ENCODE results near the gene FNDC3B. TPM values are rescaled to one million over a fixed set of nuclear protein-coding genes. Genes with fewer than 3 reads are reported as not detected.

The FNDC3B gene
- total and polyA plus RNA-seq, 4 donors = 23.3 to 74.2 (median 32.9) TPM

DNA sequence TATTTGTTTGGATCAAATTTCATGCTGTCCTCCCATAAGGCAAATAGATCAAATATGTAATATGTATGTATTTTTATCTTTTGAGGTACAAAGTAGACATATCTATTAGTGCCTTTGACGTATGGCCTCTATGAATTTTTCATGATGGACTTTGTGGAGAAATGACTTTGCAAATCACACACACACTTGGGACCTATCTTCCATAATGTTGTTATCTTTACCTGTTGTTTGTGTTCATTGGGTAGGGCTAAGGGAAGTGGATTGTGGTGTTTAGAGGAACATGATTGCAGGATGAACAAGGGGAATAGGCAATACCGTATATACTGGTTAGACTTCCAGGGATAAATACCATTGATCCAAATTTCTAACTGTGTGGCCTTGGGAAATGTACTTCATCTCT lies 266.6 kb downstream of the FNDC3B start:
- no peaks in the 10 kb centered on the region for H3K9me3 ChIP-seq (ENCODE audit: control insufficient read depth in 4 of 4, low read length in 3 of 4)
- no peak overlapping the region for H3K4me3 ChIP-seq (ENCODE audit: low read depth in 1 of 3, low read length in 3 of 3)
- H3K27me3 ChIP-seq (ENCODE audit: control insufficient read depth in 4 of 4, insufficient read depth in 4 of 4, low read length in 3 of 4) = no peaks in the 10 kb centered on the region
- H3K36me3 ChIP-seq (ENCODE audit: control insufficient read depth in 4 of 4, insufficient read depth in 3 of 4, low read depth in 1 of 4, low read length in 3 of 4) = peaks cover 11 to 54% (median 40%) of the 10 kb centered on the region in 4 donors
- 92% methylated on average over 2 of the region's 2 CpGs for WGBS
- no peak for DNase-seq (ENCODE audit: low spot score)
- H3K9ac ChIP-seq (ENCODE audit: low read depth in 1 of 2, low read length in 2 of 2) = no peak overlapping the region
- TF ChIP-seq HNF4G (IDR thresholded peaks at IDR 0.05) = no peak
- TF ChIP-seq FOXA1 (IDR thresholded peaks at IDR 0.05) = no peak
- TF ChIP-seq SP1 (IDR thresholded peaks at IDR 0.05) = no peak
- TF ChIP-seq GABPA (IDR thresholded peaks at IDR 0.05 in 1 of 2, conservative IDR thresholded peaks at IDR 0.05 in 1 of 2) = no peak
- no peak for TF ChIP-seq TAF1 (conservative IDR thresholded peaks at IDR 0.05)
- no peak for TF ChIP-seq RAD21 (IDR thresholded peaks at IDR 0.05)
- no peak for TF ChIP-seq JUND (IDR thresholded peaks at IDR 0.05)
- TF ChIP-seq HNF4A (conservative IDR thresholded peaks at IDR 0.05) = no peak
- TF ChIP-seq NR2F2 (IDR thresholded peaks at IDR 0.05) = no peak
- TF ChIP-seq RXRA (IDR thresholded peaks at IDR 0.05) = no peak
- no peak for TF ChIP-seq FOXA2 (IDR thresholded peaks at IDR 0.05)
- TF ChIP-seq, protein P1, sequence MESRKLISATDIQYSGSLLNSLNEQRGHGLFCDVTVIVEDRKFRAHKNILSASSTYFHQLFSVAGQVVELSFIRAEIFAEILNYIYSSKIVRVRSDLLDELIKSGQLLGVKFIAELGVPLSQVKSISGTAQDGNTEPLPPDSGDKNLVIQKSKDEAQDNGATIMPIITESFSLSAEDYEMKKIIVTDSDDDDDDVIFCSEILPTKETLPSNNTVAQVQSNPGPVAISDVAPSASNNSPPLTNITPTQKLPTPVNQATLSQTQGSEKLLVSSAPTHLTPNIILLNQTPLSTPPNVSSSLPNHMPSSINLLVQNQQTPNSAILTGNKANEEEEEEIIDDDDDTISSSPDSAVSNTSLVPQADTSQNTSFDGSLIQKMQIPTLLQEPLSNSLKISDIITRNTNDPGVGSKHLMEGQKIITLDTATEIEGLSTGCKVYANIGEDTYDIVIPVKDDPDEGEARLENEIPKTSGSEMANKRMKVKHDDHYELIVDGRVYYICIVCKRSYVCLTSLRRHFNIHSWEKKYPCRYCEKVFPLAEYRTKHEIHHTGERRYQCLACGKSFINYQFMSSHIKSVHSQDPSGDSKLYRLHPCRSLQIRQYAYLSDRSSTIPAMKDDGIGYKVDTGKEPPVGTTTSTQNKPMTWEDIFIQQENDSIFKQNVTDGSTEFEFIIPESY (IDR thresholded peaks at IDR 0.05) = no peak
- TF ChIP-seq, protein P2, sequence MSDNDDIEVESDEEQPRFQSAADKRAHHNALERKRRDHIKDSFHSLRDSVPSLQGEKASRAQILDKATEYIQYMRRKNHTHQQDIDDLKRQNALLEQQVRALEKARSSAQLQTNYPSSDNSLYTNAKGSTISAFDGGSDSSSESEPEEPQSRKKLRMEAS (IDR thresholded peaks at IDR 0.05) = no peak
- TF ChIP-seq EGR1 (IDR thresholded peaks at IDR 0.05; ENCODE audit: low read depth in 2 of 2) = no peak
- TF ChIP-seq, protein P3, sequence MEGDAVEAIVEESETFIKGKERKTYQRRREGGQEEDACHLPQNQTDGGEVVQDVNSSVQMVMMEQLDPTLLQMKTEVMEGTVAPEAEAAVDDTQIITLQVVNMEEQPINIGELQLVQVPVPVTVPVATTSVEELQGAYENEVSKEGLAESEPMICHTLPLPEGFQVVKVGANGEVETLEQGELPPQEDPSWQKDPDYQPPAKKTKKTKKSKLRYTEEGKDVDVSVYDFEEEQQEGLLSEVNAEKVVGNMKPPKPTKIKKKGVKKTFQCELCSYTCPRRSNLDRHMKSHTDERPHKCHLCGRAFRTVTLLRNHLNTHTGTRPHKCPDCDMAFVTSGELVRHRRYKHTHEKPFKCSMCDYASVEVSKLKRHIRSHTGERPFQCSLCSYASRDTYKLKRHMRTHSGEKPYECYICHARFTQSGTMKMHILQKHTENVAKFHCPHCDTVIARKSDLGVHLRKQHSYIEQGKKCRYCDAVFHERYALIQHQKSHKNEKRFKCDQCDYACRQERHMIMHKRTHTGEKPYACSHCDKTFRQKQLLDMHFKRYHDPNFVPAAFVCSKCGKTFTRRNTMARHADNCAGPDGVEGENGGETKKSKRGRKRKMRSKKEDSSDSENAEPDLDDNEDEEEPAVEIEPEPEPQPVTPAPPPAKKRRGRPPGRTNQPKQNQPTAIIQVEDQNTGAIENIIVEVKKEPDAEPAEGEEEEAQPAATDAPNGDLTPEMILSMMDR (IDR thresholded peaks at IDR 0.05; ENCODE audit: low read depth, low read length, missing input control) = no peak
- TF ChIP-seq, protein P4, sequence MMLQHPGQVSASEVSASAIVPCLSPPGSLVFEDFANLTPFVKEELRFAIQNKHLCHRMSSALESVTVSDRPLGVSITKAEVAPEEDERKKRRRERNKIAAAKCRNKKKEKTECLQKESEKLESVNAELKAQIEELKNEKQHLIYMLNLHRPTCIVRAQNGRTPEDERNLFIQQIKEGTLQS (IDR thresholded peaks at IDR 0.05) = no peak
- TF ChIP-seq, protein P5, sequence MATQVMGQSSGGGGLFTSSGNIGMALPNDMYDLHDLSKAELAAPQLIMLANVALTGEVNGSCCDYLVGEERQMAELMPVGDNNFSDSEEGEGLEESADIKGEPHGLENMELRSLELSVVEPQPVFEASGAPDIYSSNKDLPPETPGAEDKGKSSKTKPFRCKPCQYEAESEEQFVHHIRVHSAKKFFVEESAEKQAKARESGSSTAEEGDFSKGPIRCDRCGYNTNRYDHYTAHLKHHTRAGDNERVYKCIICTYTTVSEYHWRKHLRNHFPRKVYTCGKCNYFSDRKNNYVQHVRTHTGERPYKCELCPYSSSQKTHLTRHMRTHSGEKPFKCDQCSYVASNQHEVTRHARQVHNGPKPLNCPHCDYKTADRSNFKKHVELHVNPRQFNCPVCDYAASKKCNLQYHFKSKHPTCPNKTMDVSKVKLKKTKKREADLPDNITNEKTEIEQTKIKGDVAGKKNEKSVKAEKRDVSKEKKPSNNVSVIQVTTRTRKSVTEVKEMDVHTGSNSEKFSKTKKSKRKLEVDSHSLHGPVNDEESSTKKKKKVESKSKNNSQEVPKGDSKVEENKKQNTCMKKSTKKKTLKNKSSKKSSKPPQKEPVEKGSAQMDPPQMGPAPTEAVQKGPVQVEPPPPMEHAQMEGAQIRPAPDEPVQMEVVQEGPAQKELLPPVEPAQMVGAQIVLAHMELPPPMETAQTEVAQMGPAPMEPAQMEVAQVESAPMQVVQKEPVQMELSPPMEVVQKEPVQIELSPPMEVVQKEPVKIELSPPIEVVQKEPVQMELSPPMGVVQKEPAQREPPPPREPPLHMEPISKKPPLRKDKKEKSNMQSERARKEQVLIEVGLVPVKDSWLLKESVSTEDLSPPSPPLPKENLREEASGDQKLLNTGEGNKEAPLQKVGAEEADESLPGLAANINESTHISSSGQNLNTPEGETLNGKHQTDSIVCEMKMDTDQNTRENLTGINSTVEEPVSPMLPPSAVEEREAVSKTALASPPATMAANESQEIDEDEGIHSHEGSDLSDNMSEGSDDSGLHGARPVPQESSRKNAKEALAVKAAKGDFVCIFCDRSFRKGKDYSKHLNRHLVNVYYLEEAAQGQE (IDR thresholded peaks at IDR 0.05) = no peak
- TF ChIP-seq YY1 (IDR thresholded peaks at IDR 0.05) = no peak
- H3K27ac ChIP-seq (ENCODE audit: low read depth in 1 of 2, low read length in 2 of 2) = peak overlapping the region; percentile 1 to 9
- peaks cover 0 to 7% (median 0%) of the 10 kb centered on the region in 4 donors for H3K4me1 ChIP-seq (ENCODE audit: control insufficient read depth in 4 of 4, insufficient read depth in 4 of 4, low read length in 3 of 4)

All from liver (tissue), 9 donors.